H7 (cell line): Measurements from ENCODE around the gene ATP4A. TPM values are rescaled to one million over a fixed set of nuclear protein-coding genes. Genes with fewer than 3 reads are reported as not detected.

ENCODE experiments used
- total RNA-seq: library from RNA; depleted of rRNA; stranded (reverse); fragments of >200 nt; shearing (Covaris generic); gene quantifications from 2 replicates; pipeline ENCODE4 v1.2.3, GENCODE V29; 2014; rRNA removed

The ATP4A gene
- total RNA-seq, 1 experiment from 2014 or later, result 0.21 TPM

Other genes starting within 250 kb of the ATP4A start
- 0.44 TPM in 1 of 2 replicates, not detected in the other for gene CD22, start 234.5 kb downstream of the ATP4A start, total RNA-seq
- not detected in 2 replicates for gene FFAR1, start 215.8 kb downstream of the ATP4A start, total RNA-seq
- not detected in 2 replicates for gene FFAR3, start 205.2 kb downstream of the ATP4A start, total RNA-seq
- gene GPR42, start 192.6 kb downstream of the ATP4A start, total RNA-seq, result not detected in 2 replicates
- not detected in 2 replicates for gene FFAR2, start 115.4 kb downstream of the ATP4A start, total RNA-seq
- 0.44 and 0.52 TPM in 2 replicates for gene KRTDAP, start 73.2 kb downstream of the ATP4A start, total RNA-seq
- gene DMKN, start 50.0 kb downstream of the ATP4A start, total RNA-seq, result 179 and 182 TPM in 2 replicates
- not detected in 2 replicates for gene SBSN, start 35.3 kb downstream of the ATP4A start, total RNA-seq
- 0.07 TPM in 1 of 2 replicates, not detected in the other for gene GAPDHS, start 30.2 kb downstream of the ATP4A start, total RNA-seq
- gene TMEM147, start 18.0 kb downstream of the ATP4A start, total RNA-seq, result 208 and 225 TPM in 2 replicates
- not detected in 2 replicates for gene PMIS2, start 22.5 kb upstream of the ATP4A start, total RNA-seq
- 25.6 and 27.4 TPM in 2 replicates for gene HAUS5, start 49.1 kb upstream of the ATP4A start, total RNA-seq
- gene RBM42, start 65.4 kb upstream of the ATP4A start, total RNA-seq, result 75.0 and 81.4 TPM in 2 replicates
- gene ETV2, start 78.1 kb upstream of the ATP4A start, total RNA-seq, result 0.35 and 0.81 TPM in 2 replicates
- gene COX6B1, start 84.7 kb upstream of the ATP4A start, total RNA-seq, result 500 and 605 TPM in 2 replicates
- 0.14 and 0.74 TPM in 2 replicates for gene UPK1A, start 102.9 kb upstream of the ATP4A start, total RNA-seq
- gene ZBTB32, start 140.9 kb upstream of the ATP4A start, total RNA-seq, result not detected in 2 replicates
- 12.9 and 16.3 TPM in 2 replicates for gene KMT2B, start 154.3 kb upstream of the ATP4A start, total RNA-seq
- 11.5 and 15.2 TPM in 2 replicates for gene IGFLR1, start 178.8 kb upstream of the ATP4A start, total RNA-seq
- gene U2AF1L4, start 181.8 kb upstream of the ATP4A start, total RNA-seq, result 11.6 and 13.4 TPM in 2 replicates
- gene PSENEN, start 182.0 kb upstream of the ATP4A start, total RNA-seq, result 53.2 and 58.6 TPM in 2 replicates
- gene LIN37, start 184.9 kb upstream of the ATP4A start, total RNA-seq, result 5.0 and 17.2 TPM in 2 replicates
- gene HSPB6, start 193.4 kb upstream of the ATP4A start, total RNA-seq, result 0.48 and 1.4 TPM in 2 replicates
- 6.8 and 14.0 TPM in 2 replicates for gene PROSER3, start 194.5 kb upstream of the ATP4A start, total RNA-seq
- 3.7 and 6.4 TPM in 2 replicates for gene ARHGAP33, start 211.9 kb upstream of the ATP4A start, total RNA-seq
- not detected in 2 replicates for gene PRODH2, start 249.2 kb upstream of the ATP4A start, total RNA-seq